HCT116 (cell line): ENCODE results near the gene DICER1. TPM values are rescaled to one million over a fixed set of nuclear protein-coding genes. Genes with fewer than 3 reads are reported as not detected.

Experiments used
- ATAC-seq: fragments of 200-7000 bp; cut with Tn5 transposase; 2 replicates; pipeline ENCODE4 v1.9.1; 2020; ENCODE audit warnings: mild to moderate bottlenecking, moderate library complexity
- BruUV-seq: library from RNA; stranded (reverse); fragments of 400-500 nt; replicated peaks from 2 replicates; lab custom pipeline; 2021; lab: Mats Ljungman, UMichigan
- CTCF ChIA-PET: fragments of 300-600 bp; sonication (Branson Sonifier 250); formaldehyde crosslinking; loops from one replicate; lab custom pipeline; 2021; ENCODE audit warnings: antibody characterized with exemption; lab: Charles Lee
- POLR2A ChIA-PET: fragments of 300-600, 350-600 bp; sonication (Branson Sonifier 250); formaldehyde crosslinking; loops from one replicate; lab custom pipeline; 2021; ENCODE audit warnings: antibody characterized with exemption; lab: Charles Lee
- RAD21 ChIA-PET, 2 experiments: fragments of 300-600 bp; sonication (Branson Sonifier 250); formaldehyde crosslinking; loops; one replicate each; lab custom pipeline; 2023; ENCODE audit warnings: low total read pairs in 2 of 2; ENCODE audit not compliant: uncharacterized antibody in 2 of 2, unreplicated experiment in 2 of 2, low non-redundant PET in 1 of 2; lab: Charles Lee
- DNase-seq: peaks from one replicate; pipeline ENCODE4 v3.0.0-alpha.2; 2010; ENCODE audit warnings: low read depth, low spot score
- H2AFZ ChIP-seq: fragments of 200-600 bp; shearing (Covaris generic), sonication (generic); 2 replicates; pipeline ENCODE4 v1.6.1; 2017; ENCODE audit warnings: low read depth, mixed run types, mixed read lengths, antibody characterized with exemption, low read length; ENCODE audit not compliant: poor library complexity, severe bottlenecking
- H3K27ac ChIP-seq: 2 replicates; pipeline ENCODE4 v1.5.1; 2012; ENCODE audit warnings: low read depth, low read length
- H3K27me3 ChIP-seq: fragments of 200-600 bp; sonication (generic); 2 replicates; pipeline ENCODE4 v1.6.1; 2016; ENCODE audit warnings: mixed run types, low read length, mixed read lengths; ENCODE audit not compliant: insufficient read depth
- H3K36me3 ChIP-seq, 2 experiments: fragments of 200-500 bp in 1 of 2; fragments of 200-600 bp in 1 of 2; sonication (Bioruptor generic) in 1 of 2; sonication (generic) in 1 of 2; 2 replicates each; pipeline versions ENCODE4 v1.5.1 to v1.6.1; 2014 to 2016; ENCODE audit warnings: low read length in 2 of 2, inconsistent platforms in 1 of 2, mixed read lengths in 1 of 2, mixed run types in 1 of 2; ENCODE audit not compliant: insufficient read depth in 2 of 2, control insufficient read depth in 1 of 2
- H3K4me1 ChIP-seq, 2 experiments: fragments of 200-600 bp in 1 of 2; sonication (generic) in 1 of 2; 2 replicates each; pipeline versions ENCODE4 v1.5.1 to v1.6.1; 2012 to 2017; ENCODE audit warnings: low read length in 2 of 2, inconsistent platforms in 1 of 2, mild to moderate bottlenecking in 1 of 2, mixed read lengths in 1 of 2, mixed run types in 1 of 2, moderate library complexity in 1 of 2; ENCODE audit not compliant: insufficient read depth in 2 of 2, control insufficient read depth in 1 of 2
- H3K4me2 ChIP-seq: fragments of 200-600 bp; sonication (generic); 2 replicates; pipeline ENCODE4 v1.6.1; 2017; ENCODE audit warnings: mixed run types, low read length, mixed read lengths
- H3K4me3 ChIP-seq, 2 experiments: fragments of 200-600 bp in 1 of 2; sonication (generic) in 1 of 2; replicated peaks in 1 of 2; 2 replicates each; pipeline ENCODE4 v1.5.1; 2011 to 2016; ENCODE audit warnings: low read length in 2 of 2, control low read depth in 1 of 2, low read depth in 1 of 2, mild to moderate bottlenecking in 1 of 2, mixed read lengths in 1 of 2, mixed run types in 1 of 2
- H3K79me2 ChIP-seq: fragments of 200-600 bp; sonication (generic); 2 replicates; pipeline ENCODE4 v1.6.1; 2017; ENCODE audit warnings: mild to moderate bottlenecking, mixed run types, low read length, moderate library complexity, mixed read lengths; ENCODE audit not compliant: insufficient read depth
- H3K9ac ChIP-seq: fragments of 200-600 bp; sonication (generic); 2 replicates; pipeline ENCODE4 v1.6.1; 2016; ENCODE audit warnings: low read length, mixed read lengths
- H3K9me2 ChIP-seq: fragments of 200-600 bp; sonication (generic), shearing (Covaris generic); 2 replicates; pipeline ENCODE4 v1.6.1; 2017; ENCODE audit warnings: mixed run types, mild to moderate bottlenecking, moderate library complexity; ENCODE audit not compliant: insufficient read depth
- H3K9me3 ChIP-seq, 2 experiments: fragments of 200-500 bp in 1 of 2; fragments of 200-600 bp in 1 of 2; sonication (Bioruptor generic) in 1 of 2; sonication (generic) in 1 of 2; 2 replicates each; pipeline ENCODE4 v1.6.1; 2014 to 2017; ENCODE audit warnings: low read length in 2 of 2, mixed read lengths in 2 of 2, inconsistent platforms in 1 of 2, low read depth in 1 of 2, mild to moderate bottlenecking in 1 of 2, mixed run types in 1 of 2, moderate library complexity in 1 of 2; ENCODE audit not compliant: control insufficient read depth in 1 of 2, insufficient read depth in 1 of 2
- H4K20me1 ChIP-seq: fragments of 200-600 bp; sonication (generic), shearing (Covaris generic); 2 replicates; pipeline ENCODE4 v1.6.1; 2017; ENCODE audit warnings: mixed run types, mild to moderate bottlenecking, moderate library complexity; ENCODE audit not compliant: insufficient read depth
- CBX3 ChIP-seq: IDR thresholded peaks from 2 replicates; pipeline ENCODE4 v1.6.1; 2012; ENCODE audit warnings: low read depth
- CEBPB ChIP-seq: IDR thresholded peaks from 2 replicates; pipeline ENCODE4 v1.6.1; 2012; ENCODE audit warnings: low read depth
- EGR1 ChIP-seq: IDR thresholded peaks from 2 replicates; pipeline ENCODE4 v1.6.1; 2012; ENCODE audit warnings: low read depth
- EZH2 ChIP-seq: fragments of 200-600 bp; sonication (generic); IDR thresholded peaks from 2 replicates; pipeline ENCODE4 v1.6.1; 2017; ENCODE audit warnings: antibody characterized with exemption, mixed run types
- EZH2phosphoT487 ChIP-seq: fragments of 200-600 bp; IDR thresholded peaks from 2 replicates; pipeline ENCODE4 v1.6.1; 2018; ENCODE audit warnings: antibody characterized with exemption, borderline replicate concordance
- FOSL1 ChIP-seq: IDR thresholded peaks from 2 replicates; pipeline ENCODE4 v1.6.1; 2012; ENCODE audit warnings: low read depth
- JUND ChIP-seq: IDR thresholded peaks from 2 replicates; pipeline ENCODE4 v1.6.1; 2012
- POLR2A ChIP-seq: IDR thresholded peaks from 2 replicates; pipeline ENCODE4 v1.7.0; 2011; ENCODE audit warnings: borderline replicate concordance; ENCODE audit not compliant: insufficient read depth, insufficient read length; ENCODE audit errors: extremely low read depth
- POLR2AphosphoS5 ChIP-seq: IDR thresholded peaks from 2 replicates; pipeline ENCODE4 v1.6.1; 2011; ENCODE audit warnings: mild to moderate bottlenecking, low read depth, low read length, moderate library complexity
- RAD21 ChIP-seq: IDR thresholded peaks from 2 replicates; pipeline ENCODE4 v1.6.1; 2012; ENCODE audit warnings: low read depth, mild to moderate bottlenecking
- SIN3A ChIP-seq: IDR thresholded peaks from 2 replicates; pipeline ENCODE4 v1.6.1; 2012; ENCODE audit warnings: low read depth
- SP1 ChIP-seq: IDR thresholded peaks from 2 replicates; pipeline ENCODE4 v1.6.1; 2012; ENCODE audit warnings: low read depth
- TCF7L2 ChIP-seq: IDR thresholded peaks from 2 replicates; pipeline ENCODE4 v1.7.0; 2011; ENCODE audit warnings: borderline replicate concordance, inconsistent platforms; ENCODE audit not compliant: insufficient read depth, insufficient read length; ENCODE audit errors: extremely low read depth
- YY1 ChIP-seq: IDR thresholded peaks from 2 replicates; pipeline ENCODE4 v1.6.1; 2011; ENCODE audit warnings: low read length, low read depth, moderate library complexity, mild to moderate bottlenecking; ENCODE audit not compliant: insufficient replicate concordance; ENCODE audit errors: extremely low read depth
- ZFX ChIP-seq: fragments of 450-650 bp; IDR thresholded peaks from 2 replicates; pipeline ENCODE4 v1.6.1; 2017
- ZNF274 ChIP-seq: fragments of 200-500 bp; sonication (Bioruptor generic); IDR thresholded peaks from 2 replicates; pipeline ENCODE4 v1.6.1; 2014; ENCODE audit warnings: mild to moderate bottlenecking, low read depth, low read length, inconsistent platforms
- intact Hi-C: fragments of 100-400 bp; cut with micrococcal nuclease; formaldehyde crosslinking; loops from 2 replicates; pipeline ENCODE4 v1.10.0; 2022
- total RNA-seq: library from RNA; stranded (reverse); gene quantifications from one replicate; pipeline ENCODE4 v1.2.1, GENCODE V29; 2021; ENCODE audit not compliant: unreplicated experiment
- TF ChIP-seq, protein P1 (sequence below), 3 experiments: fragments of 200-600 bp in 1 of 3; sonication (generic) in 1 of 3; IDR thresholded peaks in 2 of 3; conservative IDR thresholded peaks in 1 of 3; 2 replicates each; pipeline ENCODE4 v1.5.1; 2012 to 2017; ENCODE audit warnings: low read depth in 2 of 3, low read length in 2 of 3, antibody characterized with exemption in 1 of 3, borderline replicate concordance in 1 of 3, control low read depth in 1 of 3, mild to moderate bottlenecking in 1 of 3, mixed read lengths in 1 of 3, mixed run types in 1 of 3, moderate library complexity in 1 of 3; ENCODE audit not compliant: insufficient read depth in 1 of 3
- TF ChIP-seq, protein P2 (sequence below): IDR thresholded peaks from 2 replicates; pipeline ENCODE4 v1.6.1; 2012; ENCODE audit warnings: low read depth
- TF ChIP-seq, protein P3 (sequence below): IDR thresholded peaks from 2 replicates; pipeline ENCODE4 v1.6.1; 2012
- TF ChIP-seq, protein P4 (sequence below): IDR thresholded peaks from 2 replicates; pipeline ENCODE4 v1.6.1; 2011; ENCODE audit warnings: mild to moderate bottlenecking, low read length, moderate library complexity; ENCODE audit not compliant: insufficient replicate concordance; ENCODE audit errors: extremely low read depth

DICER1 gene
- total RNA-seq, 1 experiment from 2014 or later = 38.6 TPM

DNA sequence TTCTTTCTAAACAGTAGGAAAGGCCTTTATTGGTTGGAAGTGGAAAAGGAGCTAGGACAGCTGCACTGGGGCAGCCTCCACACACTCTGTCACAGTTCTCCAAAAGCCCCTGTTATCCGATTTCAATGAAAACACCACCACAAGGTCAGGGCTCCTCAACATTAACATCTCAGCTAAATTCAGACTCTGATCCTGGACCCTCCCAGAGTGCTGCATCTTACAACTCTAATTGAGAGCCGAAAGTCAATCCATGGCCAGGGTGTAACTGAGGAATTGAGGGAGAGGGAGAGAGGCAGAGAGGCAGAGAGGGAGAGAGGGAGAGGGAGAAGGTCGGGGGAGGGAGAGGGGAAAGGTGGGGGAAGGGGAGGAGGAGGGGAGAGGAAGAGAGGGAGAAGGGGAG, 32.1 kb downstream of the DICER1 start:
- ChIA-PET CTCF (no interaction called here), RAD21 (no interaction called here), POLR2A (interaction anchor here (1.7 kb wide), 1 partner anchor 9 kb away, joined by 5 read pairs; no protein-coding TSS in a partner anchor)
- no peak overlapping the region for H3K9ac ChIP-seq
- H3K27me3 ChIP-seq = no peaks in the 10 kb centered on the region
- ATAC-seq (no peak), DNase-seq (no peak)
- BruUV-seq = no TSS peak
- no peaks in the 10 kb centered on the region for H4K20me1 ChIP-seq
- H3K4me1 ChIP-seq = no peaks in the 10 kb centered on the region
- peaks cover under 1 to 11% of the 10 kb centered on the region in 2 experiments; a peak in 3 of 4 replicates for H3K36me3 ChIP-seq
- no peak overlapping the region for H3K4me3 ChIP-seq
- TF ChIP-seq, protein P1, sequence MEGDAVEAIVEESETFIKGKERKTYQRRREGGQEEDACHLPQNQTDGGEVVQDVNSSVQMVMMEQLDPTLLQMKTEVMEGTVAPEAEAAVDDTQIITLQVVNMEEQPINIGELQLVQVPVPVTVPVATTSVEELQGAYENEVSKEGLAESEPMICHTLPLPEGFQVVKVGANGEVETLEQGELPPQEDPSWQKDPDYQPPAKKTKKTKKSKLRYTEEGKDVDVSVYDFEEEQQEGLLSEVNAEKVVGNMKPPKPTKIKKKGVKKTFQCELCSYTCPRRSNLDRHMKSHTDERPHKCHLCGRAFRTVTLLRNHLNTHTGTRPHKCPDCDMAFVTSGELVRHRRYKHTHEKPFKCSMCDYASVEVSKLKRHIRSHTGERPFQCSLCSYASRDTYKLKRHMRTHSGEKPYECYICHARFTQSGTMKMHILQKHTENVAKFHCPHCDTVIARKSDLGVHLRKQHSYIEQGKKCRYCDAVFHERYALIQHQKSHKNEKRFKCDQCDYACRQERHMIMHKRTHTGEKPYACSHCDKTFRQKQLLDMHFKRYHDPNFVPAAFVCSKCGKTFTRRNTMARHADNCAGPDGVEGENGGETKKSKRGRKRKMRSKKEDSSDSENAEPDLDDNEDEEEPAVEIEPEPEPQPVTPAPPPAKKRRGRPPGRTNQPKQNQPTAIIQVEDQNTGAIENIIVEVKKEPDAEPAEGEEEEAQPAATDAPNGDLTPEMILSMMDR (IDR thresholded peaks at IDR 0.05 in 2 of 3, conservative IDR thresholded peaks at IDR 0.05 in 1 of 3; ENCODE audit: borderline replicate concordance in 1 of 3, insufficient read depth in 1 of 3, low read depth in 2 of 3, low read length in 2 of 3) = no peak
- TF ChIP-seq SP1 (no peak), CBX3 (no peak), YY1 (no peak), FOSL1 (no peak), CEBPB (no peak), RAD21 (no peak), TCF7L2 (no peak), EGR1 (no peak), EZH2phosphoT487 (no peak), ZNF274 (no peak), ZFX (no peak), SIN3A (no peak), POLR2AphosphoS5 (no peak), EZH2 (no peak), JUND (no peak), POLR2A (no peak)
- TF ChIP-seq, protein P2, sequence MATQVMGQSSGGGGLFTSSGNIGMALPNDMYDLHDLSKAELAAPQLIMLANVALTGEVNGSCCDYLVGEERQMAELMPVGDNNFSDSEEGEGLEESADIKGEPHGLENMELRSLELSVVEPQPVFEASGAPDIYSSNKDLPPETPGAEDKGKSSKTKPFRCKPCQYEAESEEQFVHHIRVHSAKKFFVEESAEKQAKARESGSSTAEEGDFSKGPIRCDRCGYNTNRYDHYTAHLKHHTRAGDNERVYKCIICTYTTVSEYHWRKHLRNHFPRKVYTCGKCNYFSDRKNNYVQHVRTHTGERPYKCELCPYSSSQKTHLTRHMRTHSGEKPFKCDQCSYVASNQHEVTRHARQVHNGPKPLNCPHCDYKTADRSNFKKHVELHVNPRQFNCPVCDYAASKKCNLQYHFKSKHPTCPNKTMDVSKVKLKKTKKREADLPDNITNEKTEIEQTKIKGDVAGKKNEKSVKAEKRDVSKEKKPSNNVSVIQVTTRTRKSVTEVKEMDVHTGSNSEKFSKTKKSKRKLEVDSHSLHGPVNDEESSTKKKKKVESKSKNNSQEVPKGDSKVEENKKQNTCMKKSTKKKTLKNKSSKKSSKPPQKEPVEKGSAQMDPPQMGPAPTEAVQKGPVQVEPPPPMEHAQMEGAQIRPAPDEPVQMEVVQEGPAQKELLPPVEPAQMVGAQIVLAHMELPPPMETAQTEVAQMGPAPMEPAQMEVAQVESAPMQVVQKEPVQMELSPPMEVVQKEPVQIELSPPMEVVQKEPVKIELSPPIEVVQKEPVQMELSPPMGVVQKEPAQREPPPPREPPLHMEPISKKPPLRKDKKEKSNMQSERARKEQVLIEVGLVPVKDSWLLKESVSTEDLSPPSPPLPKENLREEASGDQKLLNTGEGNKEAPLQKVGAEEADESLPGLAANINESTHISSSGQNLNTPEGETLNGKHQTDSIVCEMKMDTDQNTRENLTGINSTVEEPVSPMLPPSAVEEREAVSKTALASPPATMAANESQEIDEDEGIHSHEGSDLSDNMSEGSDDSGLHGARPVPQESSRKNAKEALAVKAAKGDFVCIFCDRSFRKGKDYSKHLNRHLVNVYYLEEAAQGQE = no peak
- TF ChIP-seq, protein P3, sequence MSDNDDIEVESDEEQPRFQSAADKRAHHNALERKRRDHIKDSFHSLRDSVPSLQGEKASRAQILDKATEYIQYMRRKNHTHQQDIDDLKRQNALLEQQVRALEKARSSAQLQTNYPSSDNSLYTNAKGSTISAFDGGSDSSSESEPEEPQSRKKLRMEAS = no peak
- TF ChIP-seq, protein P4, sequence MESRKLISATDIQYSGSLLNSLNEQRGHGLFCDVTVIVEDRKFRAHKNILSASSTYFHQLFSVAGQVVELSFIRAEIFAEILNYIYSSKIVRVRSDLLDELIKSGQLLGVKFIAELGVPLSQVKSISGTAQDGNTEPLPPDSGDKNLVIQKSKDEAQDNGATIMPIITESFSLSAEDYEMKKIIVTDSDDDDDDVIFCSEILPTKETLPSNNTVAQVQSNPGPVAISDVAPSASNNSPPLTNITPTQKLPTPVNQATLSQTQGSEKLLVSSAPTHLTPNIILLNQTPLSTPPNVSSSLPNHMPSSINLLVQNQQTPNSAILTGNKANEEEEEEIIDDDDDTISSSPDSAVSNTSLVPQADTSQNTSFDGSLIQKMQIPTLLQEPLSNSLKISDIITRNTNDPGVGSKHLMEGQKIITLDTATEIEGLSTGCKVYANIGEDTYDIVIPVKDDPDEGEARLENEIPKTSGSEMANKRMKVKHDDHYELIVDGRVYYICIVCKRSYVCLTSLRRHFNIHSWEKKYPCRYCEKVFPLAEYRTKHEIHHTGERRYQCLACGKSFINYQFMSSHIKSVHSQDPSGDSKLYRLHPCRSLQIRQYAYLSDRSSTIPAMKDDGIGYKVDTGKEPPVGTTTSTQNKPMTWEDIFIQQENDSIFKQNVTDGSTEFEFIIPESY = no peak
- no peak overlapping the region for H3K27ac ChIP-seq
- H3K9me3 ChIP-seq = no peaks in the 10 kb centered on the region
- intact Hi-C loops = no loop called here
- H3K4me2 ChIP-seq = no peak overlapping the region
- H3K79me2 ChIP-seq = peaks cover 24% of the 10 kb centered on the region; the same call in 1 of the 2 replicates
- H3K9me2 ChIP-seq = no peaks in the 10 kb centered on the region
- no peak overlapping the region for H2AFZ ChIP-seq
